Fibroblast of lung (primary cell): ENCODE results near the gene POLR1H. TPM values are rescaled to one million over a fixed set of nuclear protein-coding genes. Genes with fewer than 3 reads are reported as not detected.
"Not testable (repeated sequence)": the region's sequence is repeated elsewhere in the genome, so short reads cannot be mapped to it uniquely, and the experiment has no call there.

Experiments used
- DNase-seq, 2 donors: peaks; one replicate each; pipeline versions ENCODE4 v3.0.0 to v3.0.0-alpha.2; 2010; ENCODE audit warnings: low read depth in 2 of 2
- H2AFZ ChIP-seq: 2 replicates; pipeline ENCODE4 v1.5.1; 2012; ENCODE audit warnings: low read length, control low read depth, inconsistent platforms
- H3K27ac ChIP-seq: 2 replicates; pipeline ENCODE4 v1.5.1; 2011; ENCODE audit warnings: low read length, control low read depth; ENCODE audit not compliant: insufficient read depth
- H3K27me3 ChIP-seq: 2 replicates; pipeline ENCODE4 v1.5.1; 2011; ENCODE audit warnings: mild to moderate bottlenecking, low read length; ENCODE audit not compliant: control insufficient read depth, insufficient read depth
- H3K36me3 ChIP-seq: 2 replicates; pipeline ENCODE4 v1.5.1; 2011; ENCODE audit warnings: low read length; ENCODE audit not compliant: control insufficient read depth, insufficient read depth
- H3K4me1 ChIP-seq: 2 replicates; pipeline ENCODE4 v1.5.1; 2011; ENCODE audit warnings: low read length; ENCODE audit not compliant: control insufficient read depth, insufficient read depth; ENCODE audit errors: extremely low read depth
- H3K4me2 ChIP-seq: 2 replicates; pipeline ENCODE4 v1.5.1; 2011; ENCODE audit warnings: low read length, control low read depth; ENCODE audit not compliant: insufficient read depth; ENCODE audit errors: extremely low read depth
- H3K4me3 ChIP-seq, 4 experiments: fragments of 200-600 bp in 1 of 4; sonication (generic) in 1 of 4; replicated peaks in 1 of 4; 2 replicates each; pipeline ENCODE4 v1.5.1; 2011 to 2016; ENCODE audit warnings: low read length in 4 of 4, low read depth in 3 of 4, mild to moderate bottlenecking in 3 of 4, control low read depth in 2 of 4, inconsistent platforms in 1 of 4, mixed read lengths in 1 of 4; ENCODE audit not compliant: insufficient read depth in 1 of 4; ENCODE audit errors: control extremely low read depth in 1 of 4
- H3K79me2 ChIP-seq: 2 replicates; pipeline ENCODE4 v1.5.1; 2012; ENCODE audit warnings: mild to moderate bottlenecking, low read length, inconsistent platforms; ENCODE audit not compliant: control insufficient read depth, insufficient read depth
- H3K9ac ChIP-seq: 2 replicates; pipeline ENCODE4 v1.5.1; 2011; ENCODE audit warnings: mild to moderate bottlenecking, low read length, control low read depth; ENCODE audit not compliant: insufficient read depth
- H3K9me3 ChIP-seq: 2 replicates; pipeline ENCODE4 v1.5.1; 2012; ENCODE audit warnings: low read depth, low read length; ENCODE audit not compliant: control insufficient read depth, insufficient read depth
- H4K20me1 ChIP-seq: 2 replicates; pipeline ENCODE4 v1.5.1; 2011; ENCODE audit warnings: low read length; ENCODE audit not compliant: control insufficient read depth, insufficient read depth; ENCODE audit errors: extremely low read depth
- CTCF ChIP-seq, 2 donors: IDR thresholded peaks in 1 of 2; conservative IDR thresholded peaks in 1 of 2; 1 replicate in 1 of 2; 2 replicates in 1 of 2; pipeline ENCODE4 v1.5.1; 2011 to 2012; ENCODE audit warnings: low read length in 2 of 2, control low read depth in 1 of 2, inconsistent platforms in 1 of 2, low read depth in 1 of 2, mild to moderate bottlenecking in 1 of 2
- EZH2 ChIP-seq: IDR thresholded peaks from 2 replicates; pipeline ENCODE4 v1.5.1; 2012; ENCODE audit warnings: low read length, control low read depth, mild to moderate bottlenecking; ENCODE audit errors: missing control alignments
- polyA plus RNA-seq, 2 donors: library from polyadenylated mRNA; depleted of rRNA in 1 of 2; stranded (reverse) in 1 of 2; unstranded in 1 of 2; fragments of >200 nt; gene quantifications; 2 replicates each; pipeline ENCODE4 v1.2.1, GENCODE V29; 2011 to 2012; ENCODE audit warnings: missing spikeins in 1 of 2
- total RNA-seq: library from RNA; depleted of rRNA; stranded (reverse); fragments of >200 nt; gene quantifications from 2 replicates; pipeline ENCODE4 v1.2.1, GENCODE V29; 2014

Gene POLR1H
- total and polyA plus RNA-seq, 2 donors (not counting 1 experiment from before 2014, with no cell fraction given), result 25.0 to 46.1 TPM

- no peaks in the 10 kb centered on the region for H3K4me1 ChIP-seq
- no peaks in the 10 kb centered on the region for H3K27me3 ChIP-seq
- no peaks in the 10 kb centered on the region for H4K20me1 ChIP-seq
- H3K9me3 ChIP-seq, result no peaks in the 10 kb centered on the region
- no peak for DNase-seq
- H3K79me2 ChIP-seq, result no peaks in the 10 kb centered on the region
- H2AFZ ChIP-seq, result no peak overlapping the region
- H3K9ac ChIP-seq, result no peak overlapping the region
- H3K4me3 ChIP-seq, result no peak overlapping the region
- H3K4me2 ChIP-seq, result no peak overlapping the region
- H3K36me3 ChIP-seq, result no peaks in the 10 kb centered on the region
- no peak overlapping the region for H3K27ac ChIP-seq
- TF ChIP-seq EZH2, result no peak
Observed at GRCh38 chr6:30029588-30029987, 31.5 kb upstream of the POLR1H start.

- no peaks in the 10 kb centered on the region for H3K9me3 ChIP-seq
- H3K36me3 ChIP-seq, result no peaks in the 10 kb centered on the region
- no peaks in the 10 kb centered on the region for H3K27me3 ChIP-seq
- H2AFZ ChIP-seq, result no peak overlapping the region
- no peaks in the 10 kb centered on the region for H4K20me1 ChIP-seq
- H3K4me1 ChIP-seq, result no peaks in the 10 kb centered on the region
- no peaks in the 10 kb centered on the region for H3K79me2 ChIP-seq
- no peak overlapping the region for H3K4me2 ChIP-seq
- H3K9ac ChIP-seq, result no peak overlapping the region
- DNase-seq, result no peak
- no peak overlapping the region for H3K27ac ChIP-seq
- no peak overlapping the region for H3K4me3 ChIP-seq
- TF ChIP-seq CTCF (conservative IDR thresholded peaks at IDR 0.05 in 1 of 2, IDR thresholded peaks at IDR 0.05 in 1 of 2; ENCODE audit: low read depth in 1 of 2, low read length in 2 of 2) (no peak), EZH2 (no peak)
Observed at GRCh38 chr6:30031381-30031780, 29.7 kb upstream of the POLR1H start.

- not testable (repeated sequence) for H3K36me3 ChIP-seq, H3K27ac ChIP-seq, H3K4me2 ChIP-seq, H3K27me3 ChIP-seq, H3K4me1 ChIP-seq, H2AFZ ChIP-seq, H4K20me1 ChIP-seq, H3K9me3 ChIP-seq, H3K9ac ChIP-seq, H3K79me2 ChIP-seq, H3K4me3 ChIP-seq
- peak in 1 of 2 donors; percentile 96 for DNase-seq
Observed at GRCh38 chr6:30033440-30033839, 27.6 kb upstream of the POLR1H start.

- no peaks in the 10 kb centered on the region for H4K20me1 ChIP-seq
- H3K9me3 ChIP-seq, result no peaks in the 10 kb centered on the region
- H3K36me3 ChIP-seq, result no peaks in the 10 kb centered on the region
- DNase-seq, result no peak
- no peaks in the 10 kb centered on the region for H3K27me3 ChIP-seq
- TF ChIP-seq CTCF (conservative IDR thresholded peaks at IDR 0.05 in 1 of 2, IDR thresholded peaks at IDR 0.05 in 1 of 2; ENCODE audit: low read depth in 1 of 2, low read length in 2 of 2), result no peak
- no peak for TF ChIP-seq EZH2
- no peak overlapping the region for H2AFZ ChIP-seq
- H3K4me2 ChIP-seq, result no peak overlapping the region
- H3K4me1 ChIP-seq, result no peaks in the 10 kb centered on the region
- H3K9ac ChIP-seq, result no peak overlapping the region
- H3K4me3 ChIP-seq, result no peak overlapping the region
- no peak overlapping the region for H3K27ac ChIP-seq
- no peaks in the 10 kb centered on the region for H3K79me2 ChIP-seq
Observed at GRCh38 chr6:30035784-30036183, 25.3 kb upstream of the POLR1H start.
